Activated CD4-positive, alpha-beta memory T cell treated with anti-CD3 and anti-CD28 coated beads, Interleukin-2, amount 10 ng/mL, durations not matched to agents 7 days and 5 days (primary cell): ENCODE data around the gene PRIMA1. TPM values are rescaled to one million over a fixed set of nuclear protein-coding genes. Genes with fewer than 3 reads are reported as not detected.

Source experiments
- CTCF ChIA-PET: fragments of 350-600 bp; sonication (Branson Sonifier 250); formaldehyde crosslinking; loops from one replicate; lab custom pipeline; 2021; ENCODE audit warnings: antibody characterized with exemption, inconsistent platforms; lab: Charles Lee
- POLR2A ChIA-PET: fragments of 350-600 bp; sonication (Branson Sonifier 250); formaldehyde crosslinking; loops from one replicate; lab custom pipeline; 2021; ENCODE audit warnings: antibody characterized with exemption; lab: Charles Lee
- DNase-seq: peaks from one replicate; pipeline ENCODE4 v3.0.0-alpha.2; 2020
- H3K27ac Mint-ChIP-seq: one replicate; pipeline ENCODE4 v1.8.0; 2021; ENCODE audit warnings: mild to moderate bottlenecking, mixed read lengths
- H3K27me3 Mint-ChIP-seq: one replicate; pipeline ENCODE4 v1.8.0; 2021; ENCODE audit warnings: mixed read lengths
- H3K36me3 Mint-ChIP-seq: one replicate; pipeline ENCODE4 v1.8.0; 2021; ENCODE audit warnings: low read depth, mixed read lengths
- H3K4me1 Mint-ChIP-seq: one replicate; pipeline ENCODE4 v1.8.0; 2021; ENCODE audit warnings: mixed read lengths
- H3K4me3 Mint-ChIP-seq: one replicate; pipeline ENCODE4 v1.8.0; 2021; ENCODE audit warnings: mild to moderate bottlenecking, mixed read lengths
- H3K9me3 Mint-ChIP-seq: one replicate; pipeline ENCODE4 v1.8.0; 2021; ENCODE audit warnings: mixed read lengths
- total RNA-seq, 2 experiments: library from RNA; stranded (reverse); gene quantifications; one replicate each; pipeline ENCODE4 v1.2.3, GENCODE V29; 2021

Gene PRIMA1, protein sequence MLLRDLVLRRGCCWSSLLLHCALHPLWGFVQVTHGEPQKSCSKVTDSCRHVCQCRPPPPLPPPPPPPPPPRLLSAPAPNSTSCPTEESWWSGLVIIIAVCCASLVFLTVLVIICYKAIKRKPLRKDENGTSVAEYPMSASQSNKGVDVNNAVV
- not detected for total RNA-seq

- Mint-ChIP-seq H3K27me3 (peaks cover 69% of the 10 kb centered on the region), H3K4me3 (no peak within 1 kb of the TSS), H3K36me3 (no peaks in the 10 kb centered on the region), H3K27ac (no peak within 1 kb of the TSS), H3K4me1 (peaks cover 7% of the 10 kb centered on the region), H3K9me3 (no peaks in the 10 kb centered on the region)
- no peak for DNase-seq
- ChIA-PET POLR2A (no interaction called here), CTCF (no interaction called here)
Observed at GRCh38 chr14:93788293-93788542, at the start of gene PRIMA1. TSS of gene PRIMA1 (minus strand) at chr14:93788485. CDS start at chr14:93787718, 767 bp downstream.

- H3K27ac Mint-ChIP-seq = no peak overlapping the region
- H3K9me3 Mint-ChIP-seq = peaks cover 4% of the 10 kb centered on the region
- ChIA-PET POLR2A (no interaction called here), CTCF (no interaction called here)
- H3K4me3 Mint-ChIP-seq = no peak overlapping the region
- H3K36me3 Mint-ChIP-seq = no peaks in the 10 kb centered on the region
- peaks cover 17% of the 10 kb centered on the region for H3K27me3 Mint-ChIP-seq
- peaks cover 4% of the 10 kb centered on the region for H3K4me1 Mint-ChIP-seq
- DNase-seq = no peak
Observed at GRCh38 chr14:93834699-93835371, 46.5 kb upstream of the PRIMA1 start.

- POLR2A ChIA-PET = no interaction called here
- peaks cover 4% of the 10 kb centered on the region for H3K9me3 Mint-ChIP-seq
- CTCF ChIA-PET = no interaction called here
- H3K27ac Mint-ChIP-seq = no peak overlapping the region
- H3K36me3 Mint-ChIP-seq = no peaks in the 10 kb centered on the region
- no peak for DNase-seq
- no peak overlapping the region for H3K4me3 Mint-ChIP-seq
- no peaks in the 10 kb centered on the region for H3K4me1 Mint-ChIP-seq
- H3K27me3 Mint-ChIP-seq = peaks cover 16% of the 10 kb centered on the region
Observed at GRCh38 chr14:93832665-93833064, 44.4 kb upstream of the PRIMA1 start.

GRCh38 chr14:93832081-93832480 lies 43.8 kb upstream of the PRIMA1 start:
- Mint-ChIP-seq H3K4me3 (no peak overlapping the region), H3K4me1 (no peaks in the 10 kb centered on the region), H3K27me3 (peaks cover 16% of the 10 kb centered on the region), H3K27ac (no peak overlapping the region), H3K36me3 (no peaks in the 10 kb centered on the region), H3K9me3 (peaks cover 4% of the 10 kb centered on the region)
- ChIA-PET CTCF (no interaction called here), POLR2A (no interaction called here)
- DNase-seq = no peak

GRCh38 chr14:93830753-93831461 lies 42.6 kb upstream of the PRIMA1 start:
- Mint-ChIP-seq H3K9me3 (no peaks in the 10 kb centered on the region), H3K4me1 (no peaks in the 10 kb centered on the region), H3K27me3 (peaks cover 19% of the 10 kb centered on the region), H3K4me3 (no peak overlapping the region), H3K36me3 (no peaks in the 10 kb centered on the region), H3K27ac (no peak overlapping the region)
- ChIA-PET CTCF (no interaction called here), POLR2A (no interaction called here)
- no peak for DNase-seq

- H3K4me1 Mint-ChIP-seq = no peaks in the 10 kb centered on the region
- no peak overlapping the region for H3K4me3 Mint-ChIP-seq
- no peak overlapping the region for H3K27ac Mint-ChIP-seq
- DNase-seq = no peak
- H3K36me3 Mint-ChIP-seq = no peaks in the 10 kb centered on the region
- peaks cover 21% of the 10 kb centered on the region for H3K27me3 Mint-ChIP-seq
- ChIA-PET POLR2A (no interaction called here), CTCF (no interaction called here)
- no peaks in the 10 kb centered on the region for H3K9me3 Mint-ChIP-seq
Observed at GRCh38 chr14:93829839-93830481, 41.7 kb upstream of the PRIMA1 start.

GRCh38 chr14:93825235-93825553 lies 36.9 kb upstream of the PRIMA1 start:
- CTCF ChIA-PET = no interaction called here
- peaks cover 11% of the 10 kb centered on the region for H3K27me3 Mint-ChIP-seq
- H3K27ac Mint-ChIP-seq = no peak overlapping the region
- no peak overlapping the region for H3K4me3 Mint-ChIP-seq
- H3K36me3 Mint-ChIP-seq = no peaks in the 10 kb centered on the region
- DNase-seq = no peak
- POLR2A ChIA-PET = no interaction called here
- no peaks in the 10 kb centered on the region for H3K9me3 Mint-ChIP-seq
- no peaks in the 10 kb centered on the region for H3K4me1 Mint-ChIP-seq

DNA sequence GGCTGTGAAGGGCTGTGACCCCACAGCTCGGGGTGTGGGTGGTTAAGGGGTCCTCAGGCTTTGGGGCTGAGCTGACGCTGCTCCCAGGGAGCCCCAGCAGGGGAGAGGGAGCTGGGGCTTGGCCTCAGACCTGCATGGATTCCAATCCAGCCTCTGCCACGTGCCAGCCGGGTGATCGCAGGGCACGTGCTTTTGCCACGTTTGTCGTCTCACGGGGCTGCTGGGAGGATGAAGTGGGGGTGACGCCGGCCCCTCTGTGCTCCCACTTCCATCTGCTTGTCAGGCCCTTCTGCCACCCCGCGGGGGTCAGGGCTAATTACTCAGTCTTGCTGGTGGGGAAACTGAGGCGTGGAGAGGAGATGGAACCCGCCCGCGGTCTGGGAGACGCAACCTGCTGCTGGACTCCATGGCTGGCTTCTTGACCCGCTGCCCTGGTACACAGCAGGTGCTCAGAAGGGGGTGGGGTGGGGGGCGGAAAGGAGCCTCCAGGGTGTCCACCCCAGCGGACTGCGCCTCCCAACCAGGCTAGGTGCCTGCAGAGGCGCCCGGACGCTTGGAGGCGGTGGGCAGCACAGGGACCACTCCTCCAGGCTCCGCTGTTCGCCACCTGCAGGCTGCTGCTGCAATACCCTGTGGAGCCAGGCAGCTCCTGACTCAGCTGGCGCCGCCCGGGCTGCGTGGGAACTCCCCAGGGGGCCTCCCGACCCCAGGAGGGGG lies 36.4 kb upstream of the PRIMA1 start:
- ChIA-PET POLR2A (no interaction called here), CTCF (no interaction called here)
- no peak for DNase-seq
- H3K4me1 Mint-ChIP-seq = no peaks in the 10 kb centered on the region
- H3K36me3 Mint-ChIP-seq = no peaks in the 10 kb centered on the region
- H3K4me3 Mint-ChIP-seq = no peak overlapping the region
- peaks cover 5% of the 10 kb centered on the region for H3K27me3 Mint-ChIP-seq
- H3K27ac Mint-ChIP-seq = no peak overlapping the region
- no peaks in the 10 kb centered on the region for H3K9me3 Mint-ChIP-seq

- no peaks in the 10 kb centered on the region for H3K4me1 Mint-ChIP-seq
- DNase-seq = no peak
- peaks cover 4% of the 10 kb centered on the region for H3K27me3 Mint-ChIP-seq
- H3K9me3 Mint-ChIP-seq = no peaks in the 10 kb centered on the region
- no peak overlapping the region for H3K4me3 Mint-ChIP-seq
- H3K36me3 Mint-ChIP-seq = no peaks in the 10 kb centered on the region
- ChIA-PET CTCF (no interaction called here), POLR2A (no interaction called here)
- no peak overlapping the region for H3K27ac Mint-ChIP-seq
Observed at GRCh38 chr14:93824076-93824475, 35.8 kb upstream of the PRIMA1 start.

- Mint-ChIP-seq H3K36me3 (no peaks in the 10 kb centered on the region), H3K4me3 (no peak overlapping the region), H3K27me3 (peaks cover 15% of the 10 kb centered on the region), H3K4me1 (no peaks in the 10 kb centered on the region), H3K9me3 (no peaks in the 10 kb centered on the region), H3K27ac (no peak overlapping the region)
- no peak for DNase-seq
- CTCF ChIA-PET = no interaction called here
- POLR2A ChIA-PET = no interaction called here
Observed at GRCh38 chr14:93821051-93821450, 32.8 kb upstream of the PRIMA1 start.

DNA sequence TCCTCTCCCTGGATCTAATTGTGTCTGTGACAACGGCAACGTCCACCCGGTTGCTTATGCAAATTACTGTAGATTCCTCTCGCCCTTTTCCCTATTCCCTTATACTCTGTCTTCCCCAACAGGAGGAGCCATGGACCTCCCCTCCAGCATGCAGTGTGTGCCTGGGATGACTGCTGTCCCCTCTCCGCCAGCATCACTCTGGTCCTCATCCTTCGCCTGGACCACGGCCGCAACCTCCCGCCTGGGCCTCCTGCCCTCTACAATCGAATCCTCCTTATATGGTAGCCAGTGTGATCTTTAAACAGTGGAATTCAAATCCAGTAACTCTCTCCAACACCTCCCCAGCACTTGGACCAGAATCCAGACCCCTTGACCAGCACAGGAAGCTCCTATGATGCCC lies 30.6 kb upstream of the PRIMA1 start:
- Mint-ChIP-seq H3K9me3 (peaks cover 11% of the 10 kb centered on the region), H3K27me3 (peaks cover 19% of the 10 kb centered on the region), H3K4me1 (no peaks in the 10 kb centered on the region), H3K36me3 (peaks cover 2% of the 10 kb centered on the region), H3K4me3 (no peak overlapping the region), H3K27ac (no peak overlapping the region)
- CTCF ChIA-PET = no interaction called here
- DNase-seq = no peak
- POLR2A ChIA-PET = no interaction called here

GRCh38 chr14:93811676-93812075 lies 23.4 kb upstream of the PRIMA1 start:
- DNase-seq = no peak
- H3K36me3 Mint-ChIP-seq = peaks cover 2% of the 10 kb centered on the region
- CTCF ChIA-PET = interaction anchor here (1.4 kb wide), 1 partner anchor 128 kb away, joined by 3 read pairs; no protein-coding TSS in a partner anchor
- H3K27ac Mint-ChIP-seq = no peak overlapping the region
- peaks cover 23% of the 10 kb centered on the region for H3K9me3 Mint-ChIP-seq
- peaks cover 38% of the 10 kb centered on the region for H3K4me1 Mint-ChIP-seq
- H3K4me3 Mint-ChIP-seq = no peak overlapping the region
- POLR2A ChIA-PET = no interaction called here
- peaks cover 15% of the 10 kb centered on the region for H3K27me3 Mint-ChIP-seq

DNA sequence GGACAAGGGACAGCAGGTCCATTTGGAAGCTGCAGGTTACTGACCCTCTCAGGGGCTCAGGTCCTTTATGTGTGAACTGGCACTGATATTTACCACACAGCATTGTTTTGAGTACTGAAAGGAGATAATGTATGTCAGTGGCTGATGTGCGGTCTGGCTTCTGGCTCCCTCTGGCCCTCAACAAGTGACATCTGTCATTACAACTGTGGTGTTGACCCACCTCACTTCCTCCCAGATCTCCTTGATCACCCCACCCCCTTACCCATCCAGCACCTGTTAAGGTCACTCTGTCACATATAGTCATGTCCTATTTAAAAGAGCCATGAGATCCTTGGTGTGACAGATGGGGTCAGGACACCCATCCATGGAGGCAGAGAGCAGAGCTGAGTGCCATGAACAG lies 22.7 kb upstream of the PRIMA1 start:
- Mint-ChIP-seq H3K27me3 (peaks cover 13% of the 10 kb centered on the region), H3K27ac (no peak overlapping the region), H3K4me1 (peaks cover 38% of the 10 kb centered on the region), H3K9me3 (peaks cover 23% of the 10 kb centered on the region), H3K4me3 (no peak overlapping the region), H3K36me3 (peaks cover 2% of the 10 kb centered on the region)
- POLR2A ChIA-PET = no interaction called here
- CTCF ChIA-PET = no interaction called here
- DNase-seq = no peak
